ENCODE data around the gene NOS3. TPM values are rescaled to one million over a fixed set of nuclear protein-coding genes. Genes with fewer than 3 reads are reported as not detected.

The NOS3 gene
- total RNA-seq, 2 donors from 2014 or later = 6.1 to 10.4 TPM

GRCh38 chr7:150969475-150969874, 21.3 kb upstream of the NOS3 start:
- no peaks in the 10 kb centered on the region for H3K36me3 ChIP-seq
- no peak overlapping the region for H3K27ac ChIP-seq
- TF ChIP-seq POLR2AphosphoS5 (IDR thresholded peaks at IDR 0.05) = no peak
- H3K9me3 ChIP-seq = no peaks in the 10 kb centered on the region
- no peaks in the 10 kb centered on the region for H3K4me1 ChIP-seq (replicated peaks)
- intact Hi-C loops (cut with DNase I) = loop anchor here (10.0 kb wide), 1 partner anchor 115 kb away; the partner anchor contains the start of genes AGAP3, FASTK and TMUB1
- 42% methylated on average over 7 of the region's 7 CpGs for WGBS
- no peak overlapping the region for H3K4me3 ChIP-seq
- DNase-seq (ENCODE audit: low spot score) = no peak
- no peaks in the 10 kb centered on the region for H3K27me3 ChIP-seq (replicated peaks; ENCODE audit: insufficient read depth)

GRCh38 chr7:150970424-150970823, 20.4 kb upstream of the NOS3 start:
- Histone ChIP-seq H3K27me3 (replicated peaks; ENCODE audit: insufficient read depth) (no peaks in the 10 kb centered on the region), H3K4me3 (no peak overlapping the region), H3K36me3 (no peaks in the 10 kb centered on the region), H3K4me1 (replicated peaks) (no peaks in the 10 kb centered on the region), H3K27ac (no peak overlapping the region), H3K9me3 (no peaks in the 10 kb centered on the region)
- intact Hi-C loops (cut with DNase I) = no loop called here
- no peak for TF ChIP-seq POLR2AphosphoS5 (IDR thresholded peaks at IDR 0.05)
- TF ChIP-seq, protein P1, sequence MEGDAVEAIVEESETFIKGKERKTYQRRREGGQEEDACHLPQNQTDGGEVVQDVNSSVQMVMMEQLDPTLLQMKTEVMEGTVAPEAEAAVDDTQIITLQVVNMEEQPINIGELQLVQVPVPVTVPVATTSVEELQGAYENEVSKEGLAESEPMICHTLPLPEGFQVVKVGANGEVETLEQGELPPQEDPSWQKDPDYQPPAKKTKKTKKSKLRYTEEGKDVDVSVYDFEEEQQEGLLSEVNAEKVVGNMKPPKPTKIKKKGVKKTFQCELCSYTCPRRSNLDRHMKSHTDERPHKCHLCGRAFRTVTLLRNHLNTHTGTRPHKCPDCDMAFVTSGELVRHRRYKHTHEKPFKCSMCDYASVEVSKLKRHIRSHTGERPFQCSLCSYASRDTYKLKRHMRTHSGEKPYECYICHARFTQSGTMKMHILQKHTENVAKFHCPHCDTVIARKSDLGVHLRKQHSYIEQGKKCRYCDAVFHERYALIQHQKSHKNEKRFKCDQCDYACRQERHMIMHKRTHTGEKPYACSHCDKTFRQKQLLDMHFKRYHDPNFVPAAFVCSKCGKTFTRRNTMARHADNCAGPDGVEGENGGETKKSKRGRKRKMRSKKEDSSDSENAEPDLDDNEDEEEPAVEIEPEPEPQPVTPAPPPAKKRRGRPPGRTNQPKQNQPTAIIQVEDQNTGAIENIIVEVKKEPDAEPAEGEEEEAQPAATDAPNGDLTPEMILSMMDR (IDR thresholded peaks at IDR 0.05) = no peak
- no peak for TF ChIP-seq POLR2A (IDR thresholded peaks at IDR 0.05)
- DNase-seq (ENCODE audit: low spot score) = no peak
- 81% methylated on average over 10 of the region's 11 CpGs for WGBS

DNA sequence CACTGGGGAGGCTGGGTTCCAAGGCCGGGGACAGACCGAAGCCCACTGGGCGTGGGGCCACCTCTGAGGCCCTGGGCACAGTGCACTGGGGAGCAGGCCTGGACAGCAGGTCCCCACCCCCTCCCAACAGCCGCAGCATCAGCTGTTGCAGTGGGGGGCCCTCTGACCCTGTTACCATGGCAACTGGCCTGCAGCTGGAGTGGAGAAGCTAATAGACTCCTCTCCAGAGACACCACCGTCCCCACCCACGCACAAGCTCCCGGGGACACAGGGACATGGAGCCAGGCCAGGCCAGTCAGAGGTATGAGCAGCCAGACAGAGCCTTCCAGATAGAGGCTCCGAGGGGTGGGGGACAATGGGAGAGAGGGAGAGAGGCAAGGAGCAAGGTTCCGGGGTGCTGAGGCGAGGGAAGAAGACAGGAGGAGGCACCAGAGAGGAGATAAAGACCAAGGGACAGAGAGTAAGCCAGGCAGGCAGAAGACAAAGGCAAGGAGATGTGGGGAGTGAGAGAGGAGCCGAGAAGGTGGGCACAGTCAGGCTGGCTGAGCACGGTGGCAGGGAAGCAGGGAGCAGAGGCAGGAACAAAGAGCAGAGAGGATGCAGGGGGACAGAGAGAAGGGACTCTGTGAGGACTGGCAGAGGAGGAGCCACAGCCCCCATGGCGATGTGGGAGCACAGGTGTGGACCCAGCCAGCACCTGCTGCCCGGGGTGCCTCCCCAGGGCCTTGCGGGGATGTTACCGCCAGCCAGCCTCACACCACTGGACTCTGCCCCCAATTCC, 19.4 kb upstream of the NOS3 start:
- Histone ChIP-seq H3K4me1 (replicated peaks) (no peaks in the 10 kb centered on the region), H3K27ac (peak overlapping the region; percentile 33 to 63), H3K27me3 (replicated peaks; ENCODE audit: insufficient read depth) (peaks cover under 1% of the 10 kb centered on the region), H3K36me3 (no peaks in the 10 kb centered on the region), H3K4me3 (no peak overlapping the region), H3K9me3 (no peaks in the 10 kb centered on the region)
- WGBS = 37% methylated on average over 16 of the region's 16 CpGs
- TF ChIP-seq, protein P1 (IDR thresholded peaks at IDR 0.05) = no peak
- TF ChIP-seq POLR2A (IDR thresholded peaks at IDR 0.05) (no peak), POLR2AphosphoS5 (IDR thresholded peaks at IDR 0.05) (no peak)
- intact Hi-C loops (cut with DNase I) = no loop called here
- DNase-seq (ENCODE audit: low spot score) = no peak

- TF ChIP-seq POLR2A (IDR thresholded peaks at IDR 0.05) (no peak), POLR2AphosphoS5 (IDR thresholded peaks at IDR 0.05) (peak; percentile 40)
- no peaks in the 10 kb centered on the region for H3K36me3 ChIP-seq
- no peaks in the 10 kb centered on the region for H3K9me3 ChIP-seq
- no peaks in the 10 kb centered on the region for H3K4me1 ChIP-seq (replicated peaks)
- no peak overlapping the region for H3K4me3 ChIP-seq
- intact Hi-C loops (cut with DNase I) = no loop called here
- 29% methylated on average over 12 of the region's 12 CpGs for WGBS
- H3K27me3 ChIP-seq (replicated peaks; ENCODE audit: insufficient read depth) = peaks cover 2% of the 10 kb centered on the region
- DNase-seq (ENCODE audit: low spot score) = no peak
- peak overlapping the region; percentile 33 to 63 for H3K27ac ChIP-seq
Observed at GRCh38 chr7:150972023-150972468, 18.8 kb upstream of the NOS3 start.

- Histone ChIP-seq H3K4me1 (replicated peaks) (no peaks in the 10 kb centered on the region), H3K4me3 (no peak overlapping the region), H3K9me3 (no peaks in the 10 kb centered on the region), H3K36me3 (no peaks in the 10 kb centered on the region), H3K27me3 (replicated peaks; ENCODE audit: insufficient read depth) (peaks cover 2% of the 10 kb centered on the region), H3K27ac (peak overlapping the region; percentile 33 to 63)
- TF ChIP-seq POLR2AphosphoS5 (IDR thresholded peaks at IDR 0.05) (no peak), POLR2A (IDR thresholded peaks at IDR 0.05) (no peak)
- TF ChIP-seq, protein P1 (IDR thresholded peaks at IDR 0.05) = no peak
- WGBS = 72% methylated on average over 8 of the region's 8 CpGs
- no peak for DNase-seq (ENCODE audit: low spot score)
- intact Hi-C loops (cut with DNase I) = no loop called here
Observed at GRCh38 chr7:150972741-150973140, 18.1 kb upstream of the NOS3 start.

All from prostate gland (tissue), 2 donors.